Measurements from ENCODE around the gene GGT1. TPM values are rescaled to one million over a fixed set of nuclear protein-coding genes. Genes with fewer than 3 reads are reported as not detected.
"Not testable (repeated sequence)": the region's sequence is repeated elsewhere in the genome, so short reads cannot be mapped to it uniquely, and the experiment has no call there.

Gene GGT1
- polyA plus RNA-seq, 1 experiment: 4.8 TPM

GRCh38 chr22:24601217-24602104 lies 1.5 kb upstream of the GGT1 start:
- TF ChIP-seq CTCF (IDR thresholded peaks at IDR 0.05; ENCODE audit: low read depth, low read length): no peak
- no peak overlapping the region for H3K4me3 ChIP-seq (ENCODE audit: low read depth, low read length)
- no peaks in the 10 kb centered on the region for H3K9me3 ChIP-seq (ENCODE audit: control insufficient read depth, insufficient read depth, low read length)
- ChIA-PET POLR2A (no interaction called here), CTCF (no interaction called here)
- no peaks in the 10 kb centered on the region for H3K27me3 ChIP-seq (ENCODE audit: control insufficient read depth, insufficient read depth, low read length)
- no peak overlapping the region for H3K27ac ChIP-seq (ENCODE audit: low read depth, low read length)
- no peak for DNase-seq (ENCODE audit: low read depth, low spot score)

GRCh38 chr22:24602105-24602749 lies 766 bp upstream of the GGT1 start:
- H3K27ac ChIP-seq (ENCODE audit: low read depth, low read length); H3K4me3 ChIP-seq (ENCODE audit: low read depth, low read length); POLR2A ChIA-PET; H3K27me3 ChIP-seq (ENCODE audit: control insufficient read depth, insufficient read depth, low read length); CTCF ChIA-PET; H3K9me3 ChIP-seq (ENCODE audit: control insufficient read depth, insufficient read depth, low read length); DNase-seq (ENCODE audit: low read depth, low spot score): not testable (repeated sequence)

GRCh38 chr22:24603770-24604629 lies 1.0 kb downstream of the GGT1 start:
- H3K4me3 ChIP-seq (ENCODE audit: low read depth, low read length); H3K27me3 ChIP-seq (ENCODE audit: control insufficient read depth, insufficient read depth, low read length); H3K27ac ChIP-seq (ENCODE audit: low read depth, low read length); POLR2A ChIA-PET; DNase-seq (ENCODE audit: low read depth, low spot score); CTCF ChIA-PET; H3K9me3 ChIP-seq (ENCODE audit: control insufficient read depth, insufficient read depth, low read length): not testable (repeated sequence)

- POLR2A ChIA-PET; CTCF ChIA-PET; H3K27ac ChIP-seq (ENCODE audit: low read depth, low read length); DNase-seq (ENCODE audit: low read depth, low spot score); H3K9me3 ChIP-seq (ENCODE audit: control insufficient read depth, insufficient read depth, low read length); H3K4me3 ChIP-seq (ENCODE audit: low read depth, low read length); H3K27me3 ChIP-seq (ENCODE audit: control insufficient read depth, insufficient read depth, low read length): not testable (repeated sequence)
Measured at GRCh38 chr22:24606340-24606739, 3.3 kb downstream of the GGT1 start.

GRCh38 chr22:24607429-24607983 lies 4.5 kb downstream of the GGT1 start:
- DNase-seq (ENCODE audit: low read depth, low spot score); H3K27me3 ChIP-seq (ENCODE audit: control insufficient read depth, insufficient read depth, low read length); H3K9me3 ChIP-seq (ENCODE audit: control insufficient read depth, insufficient read depth, low read length); H3K27ac ChIP-seq (ENCODE audit: low read depth, low read length); CTCF ChIA-PET; H3K4me3 ChIP-seq (ENCODE audit: low read depth, low read length): not testable (repeated sequence)
- POLR2A ChIA-PET: interaction anchor here (0.6 kb wide), 1 partner anchor 11 kb away, joined by 5 read pairs; no protein-coding TSS in a partner anchor

- H3K27ac ChIP-seq (ENCODE audit: low read depth, low read length); DNase-seq (ENCODE audit: low read depth, low spot score); CTCF ChIA-PET: not testable (repeated sequence)
Measured at GRCh38 chr22:24608327-24608726, 5.3 kb downstream of the GGT1 start.

GRCh38 chr22:24609888-24610287 lies 6.9 kb downstream of the GGT1 start:
- H3K4me3 ChIP-seq (ENCODE audit: low read depth, low read length); DNase-seq (ENCODE audit: low read depth, low spot score); H3K9me3 ChIP-seq (ENCODE audit: control insufficient read depth, insufficient read depth, low read length); H3K27me3 ChIP-seq (ENCODE audit: control insufficient read depth, insufficient read depth, low read length); H3K27ac ChIP-seq (ENCODE audit: low read depth, low read length); POLR2A ChIA-PET; CTCF ChIA-PET: not testable (repeated sequence)

More at GRCh38 chr22:24608327-24608726, 5.3 kb downstream of the GGT1 start:
- H3K9me3 ChIP-seq (ENCODE audit: control insufficient read depth, insufficient read depth, low read length); H3K27me3 ChIP-seq (ENCODE audit: control insufficient read depth, insufficient read depth, low read length); H3K4me3 ChIP-seq (ENCODE audit: low read depth, low read length); POLR2A ChIA-PET: not testable (repeated sequence)

GRCh38 chr22:24614794-24615193 lies 11.8 kb downstream of the GGT1 start:
- POLR2A ChIA-PET; DNase-seq (ENCODE audit: low read depth, low spot score); H3K9me3 ChIP-seq (ENCODE audit: control insufficient read depth, insufficient read depth, low read length); H3K27ac ChIP-seq (ENCODE audit: low read depth, low read length); CTCF ChIA-PET; H3K27me3 ChIP-seq (ENCODE audit: control insufficient read depth, insufficient read depth, low read length); H3K4me3 ChIP-seq (ENCODE audit: low read depth, low read length): not testable (repeated sequence)

- CTCF ChIA-PET: not testable (repeated sequence)
Measured at GRCh38 chr22:24621244-24621643, 18.3 kb downstream of the GGT1 start.

GRCh38 chr22:24622596-24622995 lies 19.6 kb downstream of the GGT1 start:
- H3K27ac ChIP-seq (ENCODE audit: low read depth, low read length); H3K9me3 ChIP-seq (ENCODE audit: control insufficient read depth, insufficient read depth, low read length); H3K27me3 ChIP-seq (ENCODE audit: control insufficient read depth, insufficient read depth, low read length); H3K4me3 ChIP-seq (ENCODE audit: low read depth, low read length); POLR2A ChIA-PET; CTCF ChIA-PET; DNase-seq (ENCODE audit: low read depth, low spot score): not testable (repeated sequence)

More at GRCh38 chr22:24621244-24621643, 18.3 kb downstream of the GGT1 start:
- H3K27ac ChIP-seq (ENCODE audit: low read depth, low read length); H3K9me3 ChIP-seq (ENCODE audit: control insufficient read depth, insufficient read depth, low read length); H3K27me3 ChIP-seq (ENCODE audit: control insufficient read depth, insufficient read depth, low read length); DNase-seq (ENCODE audit: low read depth, low spot score); H3K4me3 ChIP-seq (ENCODE audit: low read depth, low read length); POLR2A ChIA-PET: not testable (repeated sequence)

Measured in AG04450 (cell line).